HG03066 (cell line): ENCODE data around the gene ATF5.
"Not testable (repeated sequence)": the region's sequence is repeated elsewhere in the genome, so short reads cannot be mapped to it uniquely, and the experiment has no call there.

ENCODE experiments used
- ATAC-seq: cut with Tn5 transposase; IDR thresholded peaks from one replicate; pipeline ENCODE4 v1.9.1; 2021; ENCODE audit warnings: low read depth; ENCODE audit not compliant: unreplicated experiment

Gene ATF5

GRCh38 chr19:49968279-49968922 is 39.4 kb downstream of the ATF5 start:
- no peak for ATAC-seq

GRCh38 chr19:49969355-49969754 is 40.4 kb downstream of the ATF5 start:
- ATAC-seq = not testable (repeated sequence)

GRCh38 chr19:49971991-49972411 is 43.0 kb downstream of the ATF5 start:
- no peak for ATAC-seq

GRCh38 chr19:49972841-49973240 is 43.8 kb downstream of the ATF5 start:
- no peak for ATAC-seq

GRCh38 chr19:49973987-49974386 is 45.0 kb downstream of the ATF5 start:
- no peak for ATAC-seq

GRCh38 chr19:49975051-49975450 is 46.0 kb downstream of the ATF5 start:
- no peak for ATAC-seq

GRCh38 chr19:49976496-49976895 is 47.5 kb downstream of the ATF5 start:
- no peak for ATAC-seq

GRCh38 chr19:49977076-49977475 is 48.1 kb downstream of the ATF5 start:
- no peak for ATAC-seq

- ATAC-seq = no peak
Measured at GRCh38 chr19:49977881-49978280, 48.9 kb downstream of the ATF5 start.

GRCh38 chr19:49978324-49978723 is 49.3 kb downstream of the ATF5 start:
- no peak for ATAC-seq

GRCh38 chr19:49981603-49982593 is 52.9 kb downstream of the ATF5 start:
- ATAC-seq = no peak
